Rectal smooth muscle tissue (tissue), 1 donor: ENCODE data around the gene SNRPA.
A peak's percentile ranks its signal among the peaks of the same experiment; 100 is the strongest.

Source experiments
- H3K27ac ChIP-seq: one replicate; pipeline ENCODE4 v1.7.0; 2013; ENCODE audit warnings: low read depth, low read length, inconsistent platforms
- H3K27me3 ChIP-seq: one replicate; pipeline ENCODE4 v1.7.0; 2013; ENCODE audit warnings: low read length; ENCODE audit not compliant: control insufficient read depth, insufficient read depth
- H3K36me3 ChIP-seq: one replicate; pipeline ENCODE4 v1.7.0; 2013; ENCODE audit warnings: low read length; ENCODE audit not compliant: control insufficient read depth, insufficient read depth
- H3K4me1 ChIP-seq: one replicate; pipeline ENCODE4 v1.7.0; 2013; ENCODE audit warnings: low read length; ENCODE audit not compliant: control insufficient read depth, insufficient read depth
- H3K4me3 ChIP-seq: one replicate; pipeline ENCODE4 v1.7.0; 2013; ENCODE audit warnings: low read length
- H3K9ac ChIP-seq: one replicate; pipeline ENCODE4 v1.7.0; 2013; ENCODE audit warnings: low read length

Gene SNRPA

GRCh38 chr19:40742477-40742876, 8.5 kb upstream of the SNRPA start:
- H3K4me3 ChIP-seq, result no peak overlapping the region
- H3K36me3 ChIP-seq, result peaks cover 10% of the 10 kb centered on the region
- no peaks in the 10 kb centered on the region for H3K27me3 ChIP-seq
- H3K9ac ChIP-seq, result no peak overlapping the region
- H3K27ac ChIP-seq, result no peak overlapping the region
- H3K4me1 ChIP-seq, result no peaks in the 10 kb centered on the region

DNA sequence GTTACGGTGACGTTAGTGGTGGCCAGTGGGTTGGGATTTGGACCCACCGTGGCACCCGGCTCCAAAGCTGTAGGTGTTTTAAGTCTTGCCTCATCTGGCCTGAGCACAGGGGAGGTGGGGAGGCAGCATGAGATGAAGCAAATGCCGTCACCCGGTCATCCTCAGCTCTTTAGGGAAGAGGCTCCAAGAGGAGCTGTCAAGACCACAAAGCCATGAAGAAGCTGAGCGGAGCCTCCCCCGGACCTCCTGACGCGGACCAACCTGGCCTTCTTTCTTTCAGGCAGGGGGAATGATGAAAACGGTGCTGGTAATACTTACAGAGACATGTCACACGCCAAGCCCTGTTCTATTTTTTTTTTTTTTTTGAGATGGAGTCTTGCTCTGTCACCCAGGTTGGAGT, 8.1 kb upstream of the SNRPA start:
- no peak overlapping the region for H3K9ac ChIP-seq
- peaks cover 9% of the 10 kb centered on the region for H3K36me3 ChIP-seq
- H3K27ac ChIP-seq, result no peak overlapping the region
- H3K27me3 ChIP-seq, result no peaks in the 10 kb centered on the region
- no peaks in the 10 kb centered on the region for H3K4me1 ChIP-seq
- H3K4me3 ChIP-seq, result no peak overlapping the region

DNA sequence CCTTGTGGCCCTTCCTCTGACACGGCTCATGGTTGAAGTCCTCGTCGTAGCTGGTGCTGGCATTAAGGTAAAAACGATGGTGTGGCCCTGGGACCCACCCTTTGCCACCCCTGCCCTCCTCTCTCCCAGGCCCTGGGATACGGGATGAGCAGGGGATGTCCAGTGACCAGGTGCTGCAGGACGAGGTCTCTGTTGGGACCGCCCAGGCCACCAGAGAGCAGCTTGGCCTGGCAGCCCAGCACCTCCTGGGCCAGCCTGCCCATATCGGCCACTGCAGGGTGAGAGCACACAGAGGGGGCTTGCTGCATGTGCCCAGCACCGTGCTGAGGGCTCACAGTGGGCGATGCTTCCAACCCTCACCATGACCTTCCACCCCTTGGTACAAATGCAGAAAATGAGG, 7.1 kb upstream of the SNRPA start:
- Histone ChIP-seq H3K27ac (no peak overlapping the region), H3K27me3 (no peaks in the 10 kb centered on the region), H3K4me1 (no peaks in the 10 kb centered on the region), H3K4me3 (no peak overlapping the region), H3K36me3 (peaks cover 9% of the 10 kb centered on the region), H3K9ac (no peak overlapping the region)

DNA sequence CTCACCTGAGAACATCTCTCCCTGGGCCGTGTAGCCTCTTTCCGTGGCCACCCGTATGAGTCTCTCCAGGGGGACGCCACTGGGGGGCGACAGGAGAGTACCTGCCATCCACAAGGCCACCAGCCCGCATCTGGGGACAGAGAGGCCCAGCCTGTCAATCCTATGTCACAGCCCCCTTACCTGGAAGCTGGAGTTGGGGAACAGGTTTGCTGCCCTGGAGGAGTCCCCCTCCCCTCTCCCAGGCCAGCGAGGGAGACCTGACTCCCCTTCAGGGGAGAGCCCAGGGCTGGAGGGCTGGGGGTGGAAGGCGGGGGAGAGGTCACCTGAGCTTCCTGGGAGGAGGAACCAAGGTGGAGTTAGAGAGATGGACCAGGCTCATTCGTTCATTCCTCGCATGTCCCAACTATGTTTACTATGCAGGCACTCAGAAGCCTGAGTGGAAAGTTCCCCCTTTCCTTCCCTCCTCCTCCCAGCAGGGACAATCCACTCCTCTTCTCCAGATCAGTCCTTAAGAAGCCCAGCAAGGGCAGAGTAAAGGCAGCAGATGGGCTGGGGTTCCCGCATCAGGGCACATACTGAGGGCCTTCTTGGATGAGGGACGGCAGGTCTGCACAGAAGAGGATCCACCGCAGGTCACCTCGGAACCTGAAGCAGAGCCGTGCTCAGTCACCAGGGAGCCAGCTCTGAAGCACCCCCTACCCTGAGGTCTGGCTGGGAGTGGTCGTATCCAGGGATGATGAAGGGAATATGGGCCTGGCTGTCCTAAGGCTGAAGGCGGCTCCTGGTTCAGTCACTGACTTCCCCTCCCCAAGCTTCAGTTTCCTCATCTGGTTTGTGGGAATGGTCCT, 6.2 kb upstream of the SNRPA start:
- Histone ChIP-seq H3K4me3 (no peak overlapping the region), H3K27me3 (no peaks in the 10 kb centered on the region), H3K4me1 (peaks cover 3% of the 10 kb centered on the region), H3K36me3 (peaks cover 3% of the 10 kb centered on the region), H3K27ac (no peak overlapping the region), H3K9ac (no peak overlapping the region)

GRCh38 chr19:40745402-40745780, 5.6 kb upstream of the SNRPA start:
- Histone ChIP-seq H3K9ac (no peak overlapping the region), H3K4me3 (no peak overlapping the region), H3K36me3 (no peaks in the 10 kb centered on the region), H3K4me1 (peaks cover 5% of the 10 kb centered on the region), H3K27me3 (no peaks in the 10 kb centered on the region), H3K27ac (no peak overlapping the region)

GRCh38 chr19:40747536-40747935, 3.5 kb upstream of the SNRPA start:
- H3K27me3 ChIP-seq, result no peaks in the 10 kb centered on the region
- H3K4me1 ChIP-seq, result peaks cover 8% of the 10 kb centered on the region
- H3K4me3 ChIP-seq, result no peak overlapping the region
- no peak overlapping the region for H3K9ac ChIP-seq
- no peak overlapping the region for H3K27ac ChIP-seq
- H3K36me3 ChIP-seq, result no peaks in the 10 kb centered on the region

GRCh38 chr19:40750058-40750873, 737 bp upstream of the SNRPA start, which contains the start of gene ACTMAP:
ACTMAP (minus strand) TSS chr19:40750477; CDS start chr19:40749803, 674 bp downstream.
- no peaks in the 10 kb centered on the region for H3K36me3 ChIP-seq
- H3K4me3 ChIP-seq, result peak within 1 kb of the TSS; percentile 94
- H3K9ac ChIP-seq, result peak within 1 kb of the TSS; percentile 84
- peaks cover 12% of the 10 kb centered on the region for H3K4me1 ChIP-seq
- H3K27me3 ChIP-seq, result no peaks in the 10 kb centered on the region
- peak within 1 kb of the TSS; percentile 97 for H3K27ac ChIP-seq

GRCh38 chr19:40752257-40752781, 1.3 kb downstream of the SNRPA start:
- no peak overlapping the region for H3K9ac ChIP-seq
- no peaks in the 10 kb centered on the region for H3K27me3 ChIP-seq
- H3K4me1 ChIP-seq, result peaks cover 12% of the 10 kb centered on the region
- H3K36me3 ChIP-seq, result no peaks in the 10 kb centered on the region
- no peak overlapping the region for H3K27ac ChIP-seq
- peak overlapping the region; percentile 94 for H3K4me3 ChIP-seq

GRCh38 chr19:40754611-40755247, 3.7 kb downstream of the SNRPA start:
- H3K4me3 ChIP-seq, result peak overlapping the region; percentile 17
- no peaks in the 10 kb centered on the region for H3K27me3 ChIP-seq
- H3K9ac ChIP-seq, result peak overlapping the region; percentile 27
- peaks cover 14% of the 10 kb centered on the region for H3K36me3 ChIP-seq
- peaks cover 9% of the 10 kb centered on the region for H3K4me1 ChIP-seq
- no peak overlapping the region for H3K27ac ChIP-seq

GRCh38 chr19:40755248-40755624, 4.2 kb downstream of the SNRPA start:
- Histone ChIP-seq H3K27me3 (no peaks in the 10 kb centered on the region), H3K4me1 (peaks cover 7% of the 10 kb centered on the region), H3K36me3 (peaks cover 17% of the 10 kb centered on the region)

GRCh38 chr19:40755791-40756190, 4.8 kb downstream of the SNRPA start:
- no peak overlapping the region for H3K9ac ChIP-seq
- H3K4me1 ChIP-seq, result peaks cover 7% of the 10 kb centered on the region
- no peak overlapping the region for H3K4me3 ChIP-seq
- no peak overlapping the region for H3K27ac ChIP-seq
- peaks cover 20% of the 10 kb centered on the region for H3K36me3 ChIP-seq
- H3K27me3 ChIP-seq, result no peaks in the 10 kb centered on the region

More at GRCh38 chr19:40755248-40755624, 4.2 kb downstream of the SNRPA start:
- Histone ChIP-seq H3K9ac (no peak overlapping the region), H3K4me3 (no peak overlapping the region), H3K27ac (no peak overlapping the region)

GRCh38 chr19:40756502-40757110, 5.6 kb downstream of the SNRPA start:
- Histone ChIP-seq H3K9ac (no peak overlapping the region), H3K4me1 (peaks cover 7% of the 10 kb centered on the region), H3K4me3 (no peak overlapping the region), H3K27me3 (no peaks in the 10 kb centered on the region), H3K36me3 (peaks cover 23% of the 10 kb centered on the region), H3K27ac (no peak overlapping the region)
